NT2/D1 (cell line): ENCODE measurements around the gene NLE1.

ENCODE experiments used
- SUZ12 ChIP-seq: IDR thresholded peaks from 2 replicates; pipeline ENCODE4 v1.6.1; 2011; ENCODE audit not compliant: insufficient read length, insufficient read depth; ENCODE audit errors: extremely low read depth
- YY1 ChIP-seq: IDR thresholded peaks from 2 replicates; pipeline ENCODE4 v1.6.1; 2011; ENCODE audit not compliant: insufficient read length, insufficient read depth
- ZNF274 ChIP-seq: IDR thresholded peaks from 2 replicates; pipeline ENCODE4 v1.6.1; 2011; ENCODE audit warnings: mild to moderate bottlenecking, low read depth, low read length

GRCh38 chr17:35164716-35165115 lies 22.6 kb upstream of the NLE1 start:
- TF ChIP-seq YY1 = no peak
- no peak for TF ChIP-seq SUZ12
- no peak for TF ChIP-seq ZNF274
